ENCODE data around the gene TRAPPC3.

TRAPPC3 gene

GRCh38 chr1:36097693-36098585 is 51.3 kb downstream of the TRAPPC3 start:
- DNase-seq: no peak

DNA sequence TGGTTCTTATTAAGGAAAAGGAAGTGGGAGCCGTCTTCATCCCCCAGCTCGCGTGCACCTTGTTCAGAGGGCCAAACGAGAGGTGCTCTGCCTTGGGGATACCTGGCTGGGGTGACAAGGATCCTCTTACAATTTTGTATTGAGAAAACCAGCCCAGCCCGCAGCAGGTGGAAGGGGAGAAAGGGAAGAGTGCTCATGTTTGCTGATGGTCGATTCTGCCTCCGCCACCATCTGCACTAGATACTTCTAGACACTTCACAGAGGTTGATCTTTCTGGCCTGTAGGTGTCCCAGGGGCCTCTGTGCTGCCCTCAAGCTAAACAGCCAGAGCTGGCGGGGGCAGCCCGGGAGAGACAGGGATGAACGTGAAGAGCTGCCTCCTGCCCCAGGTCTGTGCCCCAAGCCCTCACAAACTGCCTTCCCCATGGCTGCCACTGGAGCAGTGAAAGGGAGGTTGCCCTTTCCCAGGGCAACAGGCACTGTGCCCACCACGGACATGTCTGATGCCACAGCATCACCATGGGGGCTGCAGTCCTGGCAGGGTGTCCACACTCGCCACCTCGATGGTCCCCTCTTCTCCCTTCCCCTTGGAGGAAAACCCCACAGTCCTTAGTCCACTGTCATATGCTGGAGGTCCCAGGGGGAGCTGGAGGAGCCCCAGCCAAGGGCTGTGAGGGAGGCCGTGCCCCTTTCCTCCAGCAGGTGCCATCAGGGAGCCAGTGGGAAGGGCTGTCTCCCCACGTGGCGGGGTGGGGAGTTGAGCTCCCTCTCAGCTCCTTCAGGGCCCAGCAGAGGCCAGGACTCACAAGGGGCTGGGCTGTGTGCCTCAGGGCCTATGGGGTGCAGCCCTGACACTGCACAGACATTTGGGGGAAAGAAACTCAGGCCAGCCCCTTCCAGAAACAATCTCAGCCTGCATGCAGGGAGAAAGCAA is 52.5 kb downstream of the TRAPPC3 start:
- DNase-seq: peak; percentile 32

DNA sequence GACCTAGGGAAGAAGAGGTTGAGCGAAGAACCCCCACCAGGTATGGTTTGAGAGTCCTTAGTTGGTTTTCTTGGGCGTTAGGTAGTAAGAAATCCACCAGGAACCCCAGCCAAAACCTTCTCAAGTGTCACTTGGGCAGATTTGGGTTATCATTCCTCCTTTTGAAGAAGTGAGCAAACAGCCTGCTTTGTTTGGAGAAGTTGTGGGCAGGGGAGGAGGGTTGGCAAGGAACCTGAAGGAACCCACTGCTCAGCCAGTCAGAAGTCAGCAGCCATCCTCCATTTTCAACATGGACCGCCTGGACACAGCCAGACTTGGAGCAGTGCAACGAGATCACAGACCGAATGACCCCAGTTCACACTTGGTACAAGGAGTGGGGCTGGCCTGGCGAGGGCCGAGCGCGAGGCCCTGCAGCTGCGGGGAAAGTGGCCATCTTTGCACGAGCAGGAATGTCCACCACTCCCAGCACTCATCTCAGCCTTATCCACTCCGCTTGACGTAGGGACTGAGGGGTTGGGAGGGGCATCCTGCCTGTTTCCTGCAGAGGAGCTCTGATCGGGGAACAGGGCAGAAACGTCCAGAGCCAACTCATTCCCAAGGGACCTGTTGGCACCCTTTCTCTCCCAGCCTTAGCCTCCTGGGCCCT is 53.4 kb downstream of the TRAPPC3 start:
- peak; percentile 38 for DNase-seq

DNA sequence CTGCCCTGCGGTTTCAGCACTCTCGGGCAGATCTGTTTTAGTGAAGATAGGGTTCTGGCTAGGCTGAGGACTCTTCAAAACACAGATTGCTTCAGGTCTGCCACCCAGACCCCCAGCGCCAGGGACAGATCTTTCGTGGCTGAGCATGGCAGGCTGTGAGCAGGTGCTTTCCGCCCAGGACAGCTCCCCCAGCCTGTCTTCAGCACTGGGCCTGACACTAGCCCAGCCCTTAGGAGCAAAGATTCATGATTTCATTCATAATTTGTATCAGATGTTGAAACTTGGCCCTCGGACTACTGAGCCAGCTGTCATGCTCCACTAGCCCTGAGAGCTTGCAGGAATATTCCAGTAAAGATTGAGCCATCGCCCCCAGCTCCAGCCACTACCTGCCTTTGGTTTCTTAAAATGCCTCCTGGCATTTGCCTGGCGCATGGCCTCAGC is 54.6 kb downstream of the TRAPPC3 start:
- DNase-seq: no peak

- DNase-seq: no peak
Measured at GRCh38 chr1:36093929-36094328, 55.4 kb downstream of the TRAPPC3 start.

GRCh38 chr1:36093226-36093625 is 56.1 kb downstream of the TRAPPC3 start:
- no peak for DNase-seq

GRCh38 chr1:36092798-36093185 is 56.5 kb downstream of the TRAPPC3 start:
- no peak for DNase-seq

GRCh38 chr1:36092166-36092797 is 57.0 kb downstream of the TRAPPC3 start:
- DNase-seq: no peak

DNA sequence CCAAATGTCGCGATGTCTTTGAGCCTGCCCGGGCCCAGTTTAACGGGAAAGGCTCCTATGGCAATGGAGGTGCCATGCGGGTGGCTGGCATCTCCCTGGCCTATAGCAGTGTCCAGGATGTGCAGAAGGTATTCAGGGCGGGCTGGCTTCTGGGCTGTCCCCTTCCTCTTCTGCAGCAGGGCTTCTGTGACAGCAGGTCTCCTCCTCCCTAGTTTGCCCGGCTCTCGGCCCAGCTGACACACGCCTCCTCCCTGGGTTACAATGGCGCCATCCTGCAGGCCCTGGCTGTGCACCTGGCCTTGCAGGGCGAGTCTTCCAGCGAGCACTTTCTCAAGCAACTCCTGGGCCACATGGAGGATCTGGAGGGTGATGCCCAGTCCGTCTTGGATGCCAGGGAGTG is 57.6 kb downstream of the TRAPPC3 start:
- no peak for DNase-seq

DNA sequence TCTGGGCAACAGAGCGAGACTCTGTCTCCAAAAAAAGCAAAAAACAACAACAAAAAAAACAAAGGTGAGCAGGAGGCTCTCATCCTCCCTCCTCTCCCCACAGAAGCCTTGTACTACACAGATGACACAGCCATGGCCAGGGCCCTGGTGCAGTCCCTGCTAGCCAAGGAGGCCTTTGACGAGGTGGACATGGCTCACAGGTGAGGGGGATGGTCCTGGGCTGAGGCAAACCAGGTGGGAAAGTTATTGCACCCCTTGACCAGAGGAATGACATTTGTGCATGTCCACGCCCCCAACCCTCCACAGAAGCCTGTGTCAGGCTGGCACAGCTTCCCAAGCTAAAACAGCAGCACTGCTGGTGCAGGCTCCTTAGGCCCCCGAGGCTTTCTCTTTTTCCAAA is 58.1 kb downstream of the TRAPPC3 start:
- DNase-seq: no peak

GRCh38 chr1:36089393-36090121 is 59.7 kb downstream of the TRAPPC3 start:
- no peak for DNase-seq

- peak; percentile 92 for DNase-seq
Measured at GRCh38 chr1:36088577-36089392, 60.5 kb downstream of the TRAPPC3 start, which contains the start of gene ADPRS. Gene ADPRS (plus strand): TSS chr1:36088892. CDS start chr1:36088905, 13 bp downstream.

DNA sequence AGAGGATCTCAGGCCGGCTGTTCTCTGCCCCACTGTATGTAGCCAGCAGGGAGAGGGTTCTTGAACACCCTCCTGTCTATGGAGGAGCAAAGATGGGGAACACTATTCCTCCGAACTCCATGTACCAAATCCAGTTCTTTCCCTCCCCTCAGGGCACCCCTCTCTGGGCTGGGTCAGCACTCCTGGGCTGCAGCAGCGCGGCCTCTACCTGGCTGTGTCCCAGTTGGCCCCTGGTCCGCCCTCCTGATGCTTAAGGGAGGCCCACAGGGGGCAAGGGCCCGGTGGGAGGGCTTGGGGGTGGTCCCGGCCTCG is 61.1 kb downstream of the TRAPPC3 start:
- DNase-seq: no peak

- peak; percentile 33 for DNase-seq
Measured at GRCh38 chr1:36087233-36088123, 61.8 kb downstream of the TRAPPC3 start.

Measured in right hindlimb (tissue), 1 donor.